Osteoblast (primary cell): ENCODE measurements around the gene SART3. TPM values are rescaled to one million over a fixed set of nuclear protein-coding genes. Genes with fewer than 3 reads are reported as not detected.

ENCODE experiments used
- DNase-seq: peaks from one replicate; pipeline ENCODE4 v3.0.0; 2011; ENCODE audit warnings: low spot score, mixed read lengths; ENCODE audit not compliant: insufficient read length; ENCODE audit errors: missing footprints
- H2AFZ ChIP-seq: 2 replicates; pipeline ENCODE4 v1.6.0; 2011; ENCODE audit warnings: mild to moderate bottlenecking, low read length
- H3K27ac ChIP-seq: 2 replicates; pipeline ENCODE4 v1.5.1; 2011; ENCODE audit warnings: mild to moderate bottlenecking, low read depth, low read length, moderate library complexity
- H3K27me3 ChIP-seq: 2 replicates; pipeline ENCODE4 v1.6.0; 2012; ENCODE audit warnings: mild to moderate bottlenecking, control low read depth, inconsistent platforms, low read length, moderate library complexity; ENCODE audit not compliant: insufficient read depth
- H3K36me3 ChIP-seq: 2 replicates; pipeline ENCODE4 v1.5.1; 2011; ENCODE audit warnings: mild to moderate bottlenecking, low read length, control low read depth, moderate library complexity; ENCODE audit not compliant: insufficient read depth
- H3K4me1 ChIP-seq: 2 replicates; pipeline ENCODE4 v1.5.1; 2011; ENCODE audit warnings: mild to moderate bottlenecking, low read length, control low read depth, moderate library complexity; ENCODE audit not compliant: insufficient read depth
- H3K4me2 ChIP-seq: 2 replicates; pipeline ENCODE4 v1.6.0; 2011; ENCODE audit warnings: mild to moderate bottlenecking, low read length; ENCODE audit not compliant: insufficient read depth
- H3K4me3 ChIP-seq: fragments of 200-600 bp; sonication (generic); 3 replicates; pipeline ENCODE4 v1.5.1; 2012; ENCODE audit warnings: mild to moderate bottlenecking, low read length, inconsistent platforms; ENCODE audit not compliant: insufficient read depth
- H3K79me2 ChIP-seq: 2 replicates; pipeline ENCODE4 v1.6.0; 2012; ENCODE audit warnings: mild to moderate bottlenecking, low read length, control low read depth, inconsistent platforms; ENCODE audit not compliant: insufficient read depth
- H3K9me3 ChIP-seq: 2 replicates; pipeline ENCODE4 v1.5.1; 2011; ENCODE audit warnings: low read depth, low read length, control low read depth
- H4K20me1 ChIP-seq: 2 replicates; pipeline ENCODE4 v1.6.0; 2012; ENCODE audit warnings: mild to moderate bottlenecking, low read length, control low read depth; ENCODE audit not compliant: insufficient read depth
- total RNA-seq: library from RNA; depleted of rRNA; stranded (reverse); fragments of >200 nt; gene quantifications from 2 replicates; pipeline ENCODE4 v1.2.3, GENCODE V29; 2012
- TF ChIP-seq, protein P1 (sequence below): IDR thresholded peaks from 2 replicates; pipeline ENCODE4 v1.5.1; 2011; ENCODE audit warnings: mild to moderate bottlenecking, low read depth, low read length, moderate library complexity; ENCODE audit errors: extremely low read depth

SART3 gene
- total RNA-seq, 1 donor, result 57.9 TPM

DNA sequence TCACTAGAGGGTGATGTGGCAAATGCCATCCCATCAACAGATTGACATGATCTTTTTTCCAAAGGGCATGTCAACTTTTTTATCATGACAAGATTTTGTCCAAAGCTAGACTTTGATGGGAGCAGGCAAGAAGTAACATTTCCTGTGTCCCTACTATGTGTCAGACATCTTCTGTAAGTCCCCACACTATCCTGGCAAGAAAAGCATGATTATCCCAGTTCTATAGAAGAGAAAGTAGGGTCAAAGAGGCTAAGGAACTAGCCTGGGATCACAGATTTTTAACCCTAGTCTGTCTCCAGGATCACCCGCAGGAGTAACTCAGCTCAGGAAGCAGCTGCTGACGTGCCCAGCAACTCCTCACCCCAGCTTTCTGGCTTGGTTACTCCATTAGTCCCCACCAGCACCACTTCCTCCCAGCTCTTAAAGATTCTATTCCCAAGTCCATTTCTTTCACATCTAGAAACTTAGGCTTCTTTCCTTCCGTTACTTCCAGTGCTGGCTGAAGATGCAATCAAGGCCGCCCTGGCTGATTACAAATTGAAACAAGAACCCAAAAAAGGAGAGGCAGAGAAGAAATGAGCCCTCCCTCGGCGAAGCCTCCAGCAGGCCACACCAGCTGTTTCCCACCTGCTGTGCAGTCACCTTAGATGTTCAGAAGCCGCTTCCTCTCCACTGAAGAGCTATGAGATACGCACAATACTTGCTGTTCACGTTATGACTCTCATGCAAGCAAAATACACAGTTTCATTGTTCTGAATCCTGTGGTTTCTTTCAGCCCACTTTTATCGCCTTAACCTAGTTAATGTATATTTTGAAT, 7.6 kb upstream of the SART3 start:
- Histone ChIP-seq H4K20me1 (no peaks in the 10 kb centered on the region), H2AFZ (no peak overlapping the region), H3K4me2 (no peak overlapping the region), H3K4me3 (no peak overlapping the region), H3K4me1 (peaks cover 14% of the 10 kb centered on the region), H3K27ac (no peak overlapping the region), H3K79me2 (peaks cover 9% of the 10 kb centered on the region), H3K27me3 (no peaks in the 10 kb centered on the region), H3K36me3 (peaks cover 50% of the 10 kb centered on the region), H3K9me3 (no peaks in the 10 kb centered on the region)
- no peak for DNase-seq
- TF ChIP-seq, protein P1, sequence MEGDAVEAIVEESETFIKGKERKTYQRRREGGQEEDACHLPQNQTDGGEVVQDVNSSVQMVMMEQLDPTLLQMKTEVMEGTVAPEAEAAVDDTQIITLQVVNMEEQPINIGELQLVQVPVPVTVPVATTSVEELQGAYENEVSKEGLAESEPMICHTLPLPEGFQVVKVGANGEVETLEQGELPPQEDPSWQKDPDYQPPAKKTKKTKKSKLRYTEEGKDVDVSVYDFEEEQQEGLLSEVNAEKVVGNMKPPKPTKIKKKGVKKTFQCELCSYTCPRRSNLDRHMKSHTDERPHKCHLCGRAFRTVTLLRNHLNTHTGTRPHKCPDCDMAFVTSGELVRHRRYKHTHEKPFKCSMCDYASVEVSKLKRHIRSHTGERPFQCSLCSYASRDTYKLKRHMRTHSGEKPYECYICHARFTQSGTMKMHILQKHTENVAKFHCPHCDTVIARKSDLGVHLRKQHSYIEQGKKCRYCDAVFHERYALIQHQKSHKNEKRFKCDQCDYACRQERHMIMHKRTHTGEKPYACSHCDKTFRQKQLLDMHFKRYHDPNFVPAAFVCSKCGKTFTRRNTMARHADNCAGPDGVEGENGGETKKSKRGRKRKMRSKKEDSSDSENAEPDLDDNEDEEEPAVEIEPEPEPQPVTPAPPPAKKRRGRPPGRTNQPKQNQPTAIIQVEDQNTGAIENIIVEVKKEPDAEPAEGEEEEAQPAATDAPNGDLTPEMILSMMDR, result no peak

DNA sequence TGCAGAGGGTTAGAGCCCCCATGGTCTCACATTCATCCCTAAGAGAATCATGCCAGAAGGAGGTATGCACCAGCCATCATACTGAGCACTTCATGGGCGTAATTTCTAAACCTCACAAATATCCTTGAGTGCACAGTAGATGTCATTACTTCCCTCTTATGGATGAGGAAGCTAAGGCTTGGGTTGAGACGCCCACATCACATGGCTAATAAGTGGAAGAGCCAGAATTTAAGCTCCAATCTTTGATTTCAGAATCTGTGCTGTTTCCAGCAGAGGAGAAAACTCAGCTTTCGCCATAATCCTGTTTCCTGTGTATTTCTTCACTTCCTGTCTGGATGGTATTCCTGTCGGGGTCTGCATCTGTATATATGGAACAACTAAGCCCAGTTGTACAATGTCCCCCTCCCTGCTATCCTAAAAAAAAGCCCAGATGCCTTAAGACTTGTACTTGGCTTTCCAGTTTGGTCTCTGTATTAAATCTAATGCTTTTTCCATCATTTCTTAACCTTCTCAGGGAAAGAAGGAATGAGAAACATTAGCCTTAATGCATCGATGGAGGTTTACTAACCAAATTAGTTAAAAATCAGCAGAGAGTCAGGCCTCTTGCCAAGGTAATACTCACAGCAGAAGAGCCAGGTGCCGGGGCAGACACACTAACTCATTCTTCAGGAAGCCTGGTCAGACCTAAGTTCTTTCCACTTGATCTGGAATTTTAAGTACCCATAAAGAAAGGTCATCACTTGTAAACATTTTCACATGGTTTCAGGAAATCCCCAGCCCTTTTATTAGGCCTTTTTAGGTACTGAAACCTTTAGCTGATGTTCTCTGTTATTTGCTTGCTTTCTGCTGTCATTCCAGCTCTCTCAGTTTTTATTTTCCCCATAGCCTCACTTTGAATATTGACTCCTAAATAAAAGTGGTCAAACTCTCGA, 6.7 kb upstream of the SART3 start:
- H3K27me3 ChIP-seq, result no peaks in the 10 kb centered on the region
- no peak overlapping the region for H3K4me3 ChIP-seq
- H3K79me2 ChIP-seq, result peaks cover 18% of the 10 kb centered on the region
- no peaks in the 10 kb centered on the region for H4K20me1 ChIP-seq
- H3K27ac ChIP-seq, result no peak overlapping the region
- H3K4me1 ChIP-seq, result peaks cover 19% of the 10 kb centered on the region
- no peak overlapping the region for H2AFZ ChIP-seq
- H3K36me3 ChIP-seq, result peaks cover 50% of the 10 kb centered on the region
- TF ChIP-seq, protein P1, result no peak
- H3K4me2 ChIP-seq, result no peak overlapping the region
- no peaks in the 10 kb centered on the region for H3K9me3 ChIP-seq
- DNase-seq, result no peak

DNA sequence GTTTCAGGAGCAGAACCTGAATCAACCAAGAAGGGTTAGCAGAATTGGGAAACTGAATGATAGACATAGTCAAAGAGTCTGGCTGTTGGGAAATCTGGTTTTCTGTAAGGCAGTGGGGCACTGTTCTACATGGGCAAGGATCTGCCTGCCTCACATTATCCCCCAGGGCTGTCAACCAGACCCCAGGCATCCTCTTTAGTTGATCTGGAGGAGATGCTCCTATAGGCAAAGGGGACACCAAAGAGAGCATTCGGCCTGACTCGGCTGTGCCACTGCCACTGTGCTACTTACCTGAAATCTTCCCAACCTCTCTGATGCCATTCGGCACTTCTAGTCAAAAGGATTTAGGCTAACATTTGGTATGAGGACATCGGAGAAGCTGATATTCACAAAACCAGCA, 5.5 kb upstream of the SART3 start:
- Histone ChIP-seq H4K20me1 (no peaks in the 10 kb centered on the region), H3K4me1 (peaks cover 26% of the 10 kb centered on the region), H3K4me2 (no peak overlapping the region), H3K27ac (peak overlapping the region; percentile 38), H3K4me3 (no peak overlapping the region), H2AFZ (no peak overlapping the region), H3K27me3 (no peaks in the 10 kb centered on the region), H3K9me3 (no peaks in the 10 kb centered on the region), H3K36me3 (peaks cover 50% of the 10 kb centered on the region), H3K79me2 (peaks cover 20% of the 10 kb centered on the region)
- TF ChIP-seq, protein P1, result no peak
- DNase-seq, result no peak

DNA sequence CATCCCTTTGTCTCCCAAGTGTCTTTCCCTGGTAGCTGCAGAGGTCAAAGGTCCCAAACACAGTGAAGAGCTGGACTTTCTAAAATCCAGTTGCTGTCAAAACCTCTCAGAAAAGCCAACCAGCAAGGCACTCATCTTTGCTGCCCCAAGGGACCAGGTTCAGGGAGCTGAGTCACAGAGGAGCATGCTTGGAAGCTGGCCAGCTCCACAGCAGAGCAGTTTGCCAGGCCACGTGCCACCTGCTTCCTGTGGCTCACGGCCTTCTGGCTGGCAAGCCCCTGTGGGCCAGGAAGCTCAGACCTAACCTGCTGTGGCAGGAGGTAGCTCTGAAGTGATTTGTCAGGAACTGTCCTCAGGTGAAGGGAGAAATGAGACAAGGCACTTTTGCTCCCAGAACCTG, 5.0 kb upstream of the SART3 start:
- H2AFZ ChIP-seq, result no peak overlapping the region
- DNase-seq, result no peak

More for the DNA sequence above, 5.0 kb upstream of the SART3 start:
- no peaks in the 10 kb centered on the region for H3K9me3 ChIP-seq
- H3K4me3 ChIP-seq, result no peak overlapping the region
- peaks cover 27% of the 10 kb centered on the region for H3K4me1 ChIP-seq
- TF ChIP-seq, protein P1, result no peak
- H3K27ac ChIP-seq, result peak overlapping the region; percentile 38
- no peaks in the 10 kb centered on the region for H4K20me1 ChIP-seq
- peaks cover 50% of the 10 kb centered on the region for H3K36me3 ChIP-seq
- no peaks in the 10 kb centered on the region for H3K27me3 ChIP-seq
- H3K79me2 ChIP-seq, result peaks cover 20% of the 10 kb centered on the region
- no peak overlapping the region for H3K4me2 ChIP-seq
